Putamen (tissue), 1 donor: Measurements from ENCODE around the gene DNAH3.
"Not testable (repeated sequence)": the region's sequence is repeated elsewhere in the genome, so short reads cannot be mapped to it uniquely, and the experiment has no call there.

Experiments used
- DNase-seq: peaks from one replicate; pipeline ENCODE4 v3.0.0-alpha.2; 2016; ENCODE audit warnings: low spot score

The DNAH3 gene

DNA sequence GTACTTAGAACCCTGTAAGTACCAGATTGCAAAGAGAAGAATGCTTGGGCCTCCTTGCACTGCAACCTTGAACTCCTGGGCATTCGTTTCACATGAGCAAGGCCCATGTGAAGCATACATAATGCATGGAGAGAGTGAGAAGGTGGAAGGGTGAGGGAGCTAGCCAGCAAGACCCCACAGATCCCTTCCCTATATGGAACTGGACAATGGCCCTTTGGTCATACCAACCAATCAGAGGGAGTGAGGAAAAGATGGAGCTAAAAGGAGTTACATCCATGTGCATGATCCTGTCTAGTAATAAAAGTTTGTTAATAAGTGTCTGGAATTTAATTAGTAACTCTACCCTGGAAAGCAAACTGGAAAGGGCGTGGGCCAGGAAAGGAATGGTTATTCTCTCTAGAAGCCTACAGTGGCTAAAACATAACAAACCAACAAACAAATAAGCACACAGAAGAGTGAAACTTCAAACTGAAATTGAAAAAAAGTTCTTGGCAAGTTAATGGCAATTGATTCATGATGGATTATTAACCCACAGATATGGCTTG is 29.6 kb downstream of the DNAH3 start:
- DNase-seq = no peak

DNA sequence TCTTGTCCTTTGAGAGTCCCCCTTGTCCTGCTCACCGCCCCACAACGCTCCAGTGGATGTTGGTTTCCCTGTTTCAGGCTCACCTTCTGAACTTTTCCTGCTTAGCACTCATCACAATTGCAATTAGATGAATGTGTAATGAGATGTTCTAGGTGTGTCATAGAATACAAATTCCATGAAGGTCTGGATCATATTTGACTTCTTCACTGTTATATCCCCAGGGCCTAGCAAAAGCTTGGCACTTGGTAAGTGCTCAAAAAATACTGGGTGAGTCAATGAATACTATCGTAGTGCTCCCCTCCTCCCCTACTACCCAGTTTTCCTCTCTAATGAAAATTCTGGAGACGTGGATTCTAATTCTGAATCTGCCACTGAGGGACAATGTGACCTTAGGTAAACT is 33.1 kb downstream of the DNAH3 start:
- no peak for DNase-seq

DNA sequence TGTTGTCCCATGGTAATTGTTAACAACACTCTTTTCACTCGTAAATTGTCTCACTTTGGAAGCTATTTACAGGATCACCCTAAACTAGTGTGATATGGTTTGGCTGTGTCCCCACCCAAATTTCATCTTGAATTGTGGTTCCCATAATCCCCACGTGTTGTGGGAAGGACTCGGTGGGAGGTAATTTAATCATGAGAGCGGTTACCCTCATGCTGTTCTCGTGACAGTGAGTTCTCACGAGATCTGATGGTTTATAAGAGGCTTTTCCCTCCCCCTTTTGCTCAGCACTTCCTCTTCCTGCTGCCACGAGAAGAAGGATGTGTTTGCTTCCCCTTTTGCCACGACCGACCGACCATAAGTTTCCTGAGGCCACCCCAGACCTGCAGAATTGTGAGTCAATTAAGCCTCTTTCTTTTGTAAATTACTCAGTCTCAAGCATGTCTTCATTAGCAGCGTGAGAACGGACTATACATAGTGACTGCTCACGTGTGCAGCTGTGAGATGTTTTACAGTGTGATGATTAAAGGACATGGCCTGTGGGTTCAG is 34.4 kb downstream of the DNAH3 start:
- DNase-seq = no peak

DNA sequence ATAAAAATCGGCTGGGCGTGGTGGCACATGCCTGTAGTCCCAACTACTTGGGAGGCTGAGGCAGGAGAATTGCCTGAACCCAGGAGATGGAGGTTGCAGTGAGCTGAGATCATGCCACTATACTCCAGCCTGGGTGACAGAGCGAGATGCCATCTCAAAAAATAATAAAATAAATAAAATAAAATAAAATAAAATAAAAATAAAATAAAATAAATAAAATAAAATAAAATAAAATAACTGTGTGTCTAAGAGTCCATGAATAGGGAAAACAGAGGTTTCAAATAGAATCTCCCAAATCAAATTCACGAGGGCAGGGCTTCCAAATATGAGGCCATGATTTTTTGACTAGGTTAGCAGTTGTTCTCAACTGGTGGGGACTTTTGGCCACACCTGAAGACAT is 35.1 kb downstream of the DNAH3 start:
- not testable (repeated sequence) for DNase-seq

DNA sequence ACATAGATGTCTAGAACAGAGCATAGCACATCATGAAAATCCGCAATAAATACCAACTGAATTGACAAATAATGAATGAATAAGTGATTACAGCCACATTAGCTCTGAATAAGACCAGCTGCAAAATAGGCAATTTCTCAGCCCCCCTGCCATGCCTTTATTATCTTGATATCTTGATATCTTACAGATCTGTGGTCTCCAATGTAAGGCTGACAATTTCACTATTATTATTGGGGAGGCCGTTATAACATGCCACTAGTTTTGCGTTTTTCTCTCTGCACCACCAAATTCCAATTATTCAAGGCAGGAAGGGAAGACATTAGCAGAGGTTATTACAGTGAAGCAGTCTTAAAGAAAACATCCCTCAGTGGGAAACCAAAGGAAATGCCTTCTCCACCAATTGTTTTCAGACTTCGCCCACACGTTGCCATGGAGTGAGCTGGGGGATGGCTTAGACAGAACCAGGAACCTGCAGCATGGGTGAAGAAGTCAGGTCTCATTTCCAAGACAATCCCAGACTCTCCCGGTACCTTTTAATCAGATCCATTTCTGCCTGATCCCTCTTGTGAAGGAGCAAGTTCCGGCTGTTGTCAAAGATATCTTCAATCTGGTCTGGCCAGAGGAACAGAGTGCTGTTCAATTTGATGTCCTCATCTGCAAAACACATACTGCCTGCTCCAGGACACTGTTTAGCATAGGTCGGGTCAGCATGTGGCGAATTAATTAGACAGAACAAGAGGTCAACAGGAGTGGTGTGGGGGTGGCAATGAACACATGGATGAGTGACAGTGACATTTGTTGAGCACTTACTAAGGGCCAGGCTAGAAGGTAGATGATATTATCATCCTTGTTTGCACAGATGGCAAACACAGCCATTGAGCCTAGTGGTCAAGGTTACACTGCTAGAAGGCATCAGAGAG is 46.4 kb downstream of the DNAH3 start:
- no peak for DNase-seq

DNA sequence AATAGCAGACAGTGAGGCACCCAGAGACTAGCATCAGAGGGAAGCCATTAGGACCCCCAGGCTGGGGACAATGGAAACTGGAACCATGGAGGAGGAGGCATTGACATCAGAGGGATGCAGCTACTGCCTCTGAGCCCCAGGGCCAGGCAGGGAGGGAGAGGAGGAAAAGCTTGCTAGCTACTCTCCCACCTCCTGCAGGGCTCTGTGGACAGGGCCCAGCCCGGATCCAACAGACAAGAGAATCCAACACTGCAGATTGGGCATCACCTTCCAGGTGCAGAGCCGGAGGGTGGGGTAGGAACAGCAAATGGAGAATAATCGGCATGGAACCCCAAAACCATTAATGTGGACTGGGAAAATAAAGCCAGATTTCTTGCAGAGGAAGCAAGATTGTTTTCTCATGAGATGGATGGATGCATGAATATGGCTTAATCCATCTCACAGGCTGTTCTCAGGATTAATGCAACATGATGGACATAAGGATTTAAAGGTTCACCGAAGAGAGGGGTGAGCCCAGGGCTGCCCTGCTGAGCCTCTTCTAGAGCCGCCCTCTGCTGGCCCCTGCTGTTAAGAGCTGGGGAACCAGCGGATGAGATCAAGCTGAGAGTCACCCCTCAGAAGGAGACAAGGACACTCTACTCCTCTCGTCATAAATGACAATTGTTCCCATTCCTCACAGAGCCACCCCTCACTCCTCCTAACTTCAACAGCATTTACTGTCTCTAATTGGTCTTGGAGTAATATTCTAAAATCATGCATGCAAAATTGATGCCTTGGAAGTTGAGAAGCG is 48.8 kb downstream of the DNAH3 start:
- no peak for DNase-seq

DNA sequence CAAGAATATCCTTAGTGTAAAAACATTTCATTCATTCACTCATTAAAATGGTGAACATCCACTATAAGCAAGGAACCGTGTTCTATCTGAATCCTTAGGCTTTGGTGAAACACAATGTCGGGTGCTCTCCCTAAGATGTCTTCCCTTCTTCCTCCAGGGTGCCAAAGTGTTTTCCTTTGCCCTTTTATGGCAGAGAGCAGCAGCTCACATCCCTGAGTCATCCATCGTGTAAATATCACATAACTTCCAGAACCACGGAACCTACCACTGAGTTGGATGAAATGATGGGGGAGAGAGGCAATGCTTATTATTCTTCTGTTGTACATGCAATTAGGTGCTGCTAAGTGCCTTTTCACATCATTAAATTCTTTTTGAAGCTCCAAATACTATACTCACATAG is 50.2 kb downstream of the DNAH3 start:
- DNase-seq = no peak

DNA sequence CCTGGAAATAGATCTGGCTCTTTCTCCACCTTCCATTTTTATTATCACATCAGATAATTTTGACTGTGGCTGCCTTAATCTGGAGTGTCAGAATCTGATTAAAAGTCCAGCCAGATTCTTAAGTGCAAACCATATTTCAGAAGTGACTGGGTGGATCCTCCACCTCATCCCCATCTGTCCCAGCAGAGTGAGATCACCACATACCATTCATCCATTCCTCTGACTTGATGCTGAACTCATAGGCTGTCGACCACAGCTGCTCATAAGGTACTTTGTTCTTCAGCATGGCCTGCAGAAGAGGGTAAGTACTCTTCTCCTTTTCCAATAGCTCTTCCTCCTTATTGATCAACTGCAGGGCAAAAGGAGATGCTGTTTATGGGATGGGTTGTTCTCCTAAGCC is 53.5 kb downstream of the DNAH3 start:
- DNase-seq = no peak

DNA sequence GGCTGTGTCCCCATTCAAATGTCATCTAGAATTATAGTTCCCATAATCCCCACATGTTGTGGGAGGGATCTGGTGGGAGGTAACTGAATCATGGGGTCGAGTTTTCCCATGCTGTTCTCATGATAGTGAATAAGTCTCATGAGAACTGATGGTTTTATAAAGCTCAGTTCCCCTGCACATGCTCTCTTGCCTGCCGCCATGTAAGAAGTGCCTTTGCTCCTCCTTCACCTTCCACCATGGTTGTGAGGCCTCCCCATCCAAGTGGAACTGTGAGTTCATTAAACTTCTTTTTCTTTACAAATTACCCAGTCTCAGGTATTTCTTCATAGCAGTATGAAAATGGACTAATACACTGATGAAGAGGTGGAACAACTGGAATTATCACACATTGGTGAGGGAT is 55.9 kb downstream of the DNAH3 start:
- DNase-seq = not testable (repeated sequence)

DNA sequence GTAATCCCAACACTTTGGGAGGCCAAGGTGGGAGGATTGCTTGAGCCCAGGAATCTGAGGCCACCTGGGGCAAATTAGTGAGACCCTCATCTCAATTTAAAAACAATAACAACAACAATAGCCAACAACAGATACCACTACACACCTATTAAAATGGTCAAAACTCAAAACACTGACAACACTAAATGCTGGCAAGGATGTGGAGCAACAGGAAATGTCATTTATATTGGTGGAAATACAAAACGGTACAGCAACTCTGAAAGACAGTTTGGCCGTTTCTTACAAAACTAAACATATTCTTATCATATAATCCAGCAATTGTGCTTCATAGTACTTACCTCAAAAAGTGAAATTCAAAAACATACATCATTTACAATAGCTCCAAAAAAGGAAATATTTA is 57.7 kb downstream of the DNAH3 start:
- no peak for DNase-seq

DNA sequence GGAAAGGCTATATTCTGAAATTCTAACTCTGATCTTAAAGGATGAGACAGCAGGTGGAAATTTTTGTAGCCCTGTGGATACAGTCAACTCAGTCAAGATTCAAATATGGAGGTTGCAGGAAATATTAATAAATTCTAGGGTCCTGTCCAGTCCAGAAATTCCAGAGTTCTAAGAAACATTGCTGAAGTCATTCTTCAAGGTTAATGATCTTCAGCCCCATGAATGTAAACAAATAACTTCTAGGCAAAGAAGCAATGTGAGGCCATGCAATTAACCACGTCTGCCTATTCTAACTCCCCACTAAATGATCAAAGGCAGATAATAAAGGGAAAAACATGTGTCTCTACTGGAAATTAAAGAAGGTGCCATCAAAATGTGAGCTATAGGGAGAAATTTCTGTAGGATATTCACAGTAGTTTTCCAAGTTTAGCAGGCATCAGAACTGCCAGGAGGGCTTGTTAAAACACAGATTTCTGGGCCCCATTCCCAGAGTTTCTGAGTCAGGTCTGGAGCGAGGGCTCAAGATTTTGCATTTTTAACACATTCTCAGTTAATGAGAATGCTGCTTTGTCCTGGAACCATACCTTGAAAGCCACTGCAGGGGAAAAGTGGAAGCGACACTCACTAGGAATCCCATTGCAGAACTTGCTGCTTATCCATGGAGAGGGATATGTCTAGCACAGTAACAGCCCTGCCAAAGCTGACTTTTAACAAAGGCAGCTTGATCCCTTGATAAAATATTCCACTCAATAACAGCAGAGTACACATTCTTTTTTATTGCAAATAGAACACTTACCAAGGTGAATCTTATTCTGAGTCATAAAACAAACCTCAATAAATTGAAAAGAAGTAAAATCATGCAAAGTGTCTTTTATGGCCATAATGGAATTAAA is 61.8 kb downstream of the DNAH3 start:
- DNase-seq = no peak

DNA sequence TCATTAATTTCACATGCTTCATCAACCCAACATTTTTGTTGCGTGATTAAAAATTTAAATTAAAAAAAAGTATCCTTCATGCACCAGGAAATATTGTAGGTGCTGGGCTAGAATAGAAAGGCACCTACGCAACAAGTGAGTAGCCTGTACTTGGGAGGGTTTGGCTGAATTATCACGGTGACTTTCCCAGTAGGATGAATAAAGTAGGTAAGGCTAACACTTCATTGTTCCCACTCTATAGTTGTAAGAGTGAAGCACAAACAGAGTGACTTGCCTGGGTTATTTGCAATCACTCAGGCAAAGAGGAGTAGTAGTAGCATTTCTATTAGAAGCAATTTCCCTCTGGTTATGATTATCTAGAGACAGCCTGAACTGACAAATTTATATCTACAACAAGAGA is 62.5 kb downstream of the DNAH3 start:
- DNase-seq = no peak

DNA sequence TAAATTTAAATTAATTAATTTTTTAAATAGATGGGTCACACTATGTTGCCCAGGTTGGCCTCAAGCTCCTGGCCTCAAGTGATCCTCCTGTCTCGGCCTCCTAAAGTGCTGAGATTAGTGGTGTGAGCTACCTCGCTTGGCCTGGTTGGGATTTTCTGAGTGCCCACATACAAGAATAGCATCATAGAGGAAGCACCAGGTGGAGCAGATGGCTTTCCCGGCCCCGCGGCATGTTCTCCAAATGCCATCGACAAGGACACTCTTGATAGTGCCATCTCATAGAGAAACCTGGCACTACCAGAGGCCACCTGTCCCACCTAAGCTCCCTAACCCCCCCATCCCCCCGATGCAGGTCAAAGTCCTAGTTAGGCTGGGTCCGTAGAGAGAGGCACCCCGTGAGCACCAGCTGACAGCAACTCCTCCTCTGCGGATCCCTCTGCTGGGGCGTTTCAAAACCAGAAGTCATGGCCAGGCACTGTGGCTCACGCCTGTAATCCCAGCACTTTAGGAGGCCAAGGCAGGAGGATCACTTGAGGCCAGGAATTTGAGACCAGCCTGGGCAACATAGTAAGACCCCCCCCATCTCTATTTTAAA is 65.9 kb downstream of the DNAH3 start:
- no peak for DNase-seq

DNA sequence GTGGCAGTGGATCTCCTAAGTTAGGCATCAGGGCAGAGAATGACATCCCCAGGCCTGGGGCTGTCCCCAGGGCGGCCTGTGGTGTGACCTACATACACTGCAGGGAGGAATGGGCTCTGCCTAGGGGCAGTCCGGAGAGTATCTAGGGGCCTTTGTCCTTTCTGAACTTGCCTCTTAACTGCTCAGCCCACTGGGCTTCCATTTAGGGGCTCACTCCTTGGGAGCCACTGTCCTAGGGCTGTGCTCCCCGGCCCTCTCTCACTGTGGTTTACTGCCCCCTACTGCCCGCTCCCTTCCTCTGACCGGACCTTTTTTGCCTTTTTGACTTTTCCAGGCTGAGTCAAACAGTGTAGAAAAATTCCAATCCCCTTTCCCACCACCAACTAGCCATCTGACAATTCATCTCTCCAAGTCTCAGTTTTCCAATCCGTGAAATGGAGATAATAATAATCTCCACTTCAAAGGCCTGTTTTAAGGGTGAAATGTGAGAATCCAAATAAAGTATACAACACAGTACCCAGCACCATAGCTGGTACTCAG is 66.8 kb downstream of the DNAH3 start:
- peak; percentile 3 for DNase-seq

DNA sequence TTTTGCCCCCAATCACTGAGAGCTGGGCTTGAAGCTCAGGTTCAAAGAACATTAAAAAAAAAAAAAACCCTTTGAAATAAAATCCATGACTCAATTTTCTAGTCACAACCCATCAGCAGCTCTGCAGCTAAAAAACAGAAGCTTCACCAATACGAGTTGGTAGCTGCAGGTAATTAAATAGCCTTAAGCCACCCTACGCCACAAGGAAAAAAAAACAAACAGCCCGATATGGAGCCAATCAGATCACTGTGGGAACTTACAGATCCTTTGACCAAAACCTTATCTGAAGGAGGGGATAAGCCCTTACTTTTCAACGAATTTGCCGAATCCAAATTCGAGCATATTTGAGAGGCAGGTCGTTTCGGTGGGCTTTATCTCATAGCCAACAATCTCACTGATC is 69.3 kb downstream of the DNAH3 start:
- DNase-seq = no peak

DNA sequence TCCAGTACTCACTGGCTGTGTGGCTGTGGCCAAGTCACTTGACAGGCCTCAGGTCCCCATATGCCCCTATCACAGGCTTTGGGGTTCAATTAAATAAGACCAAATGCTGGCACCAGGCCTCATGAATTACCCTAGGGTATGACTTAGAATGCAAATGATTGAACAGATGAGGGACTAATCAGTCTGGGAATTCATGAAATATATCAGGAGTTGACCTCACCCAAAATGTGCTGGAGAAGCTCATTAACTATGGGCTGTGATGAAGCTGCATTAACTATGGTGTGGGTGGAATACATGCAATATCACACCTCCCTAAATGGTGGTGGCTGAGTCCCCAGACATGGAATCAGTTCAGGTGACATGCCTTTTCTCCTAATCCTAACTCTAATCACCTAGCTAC is 72.1 kb downstream of the DNAH3 start:
- DNase-seq = no peak

DNA sequence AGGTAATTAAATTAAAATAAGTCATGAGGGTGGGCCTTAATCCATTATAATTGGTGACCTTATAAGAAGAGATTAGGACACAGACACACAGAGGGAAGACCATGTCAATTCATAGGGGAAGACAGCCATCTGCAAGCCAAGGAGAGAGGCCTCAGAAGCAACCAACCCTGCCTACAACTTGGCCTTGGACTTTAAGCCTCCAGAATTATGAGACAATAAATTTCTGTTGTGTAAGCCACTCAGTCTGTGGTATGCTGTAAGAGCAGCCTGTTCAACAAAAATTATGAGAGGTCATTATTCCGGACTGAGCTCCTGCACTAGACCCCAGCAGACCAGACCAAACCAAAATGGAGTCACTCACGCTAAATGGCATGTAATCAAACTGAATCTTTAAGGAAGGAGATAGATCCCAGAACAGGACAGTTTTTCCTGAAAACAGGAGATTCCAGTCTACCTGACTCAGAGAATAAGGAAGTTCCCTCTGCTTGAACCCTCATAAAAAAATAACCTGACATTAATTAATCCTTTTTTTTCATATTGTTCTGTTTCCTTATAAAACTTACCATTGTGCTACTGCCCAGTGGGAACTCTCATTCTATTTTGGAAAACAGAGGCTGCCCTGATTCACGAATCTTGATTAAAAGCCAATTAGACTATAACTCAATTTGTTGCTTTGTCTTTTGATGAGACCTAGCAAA is 74.3 kb downstream of the DNAH3 start:
- no peak for DNase-seq

DNA sequence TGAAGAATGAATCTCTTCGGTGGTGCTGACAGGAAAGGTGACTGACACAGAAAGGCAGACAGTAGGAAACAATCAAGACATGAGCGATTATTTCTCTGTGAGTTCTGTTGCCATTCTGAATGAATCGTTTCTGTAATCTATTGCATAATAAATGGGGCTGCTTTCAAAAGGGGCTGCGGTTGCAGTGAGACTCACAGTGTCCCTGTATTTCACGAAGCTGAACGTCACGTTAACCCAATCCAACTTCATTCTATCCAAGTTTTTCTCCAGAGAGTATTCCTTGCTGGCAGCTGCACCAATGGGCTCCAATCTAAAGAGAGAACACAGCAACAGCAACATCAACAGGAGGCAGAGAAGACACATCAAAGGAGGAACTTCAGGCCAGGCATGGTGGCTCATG is 75.4 kb downstream of the DNAH3 start:
- DNase-seq = no peak

DNA sequence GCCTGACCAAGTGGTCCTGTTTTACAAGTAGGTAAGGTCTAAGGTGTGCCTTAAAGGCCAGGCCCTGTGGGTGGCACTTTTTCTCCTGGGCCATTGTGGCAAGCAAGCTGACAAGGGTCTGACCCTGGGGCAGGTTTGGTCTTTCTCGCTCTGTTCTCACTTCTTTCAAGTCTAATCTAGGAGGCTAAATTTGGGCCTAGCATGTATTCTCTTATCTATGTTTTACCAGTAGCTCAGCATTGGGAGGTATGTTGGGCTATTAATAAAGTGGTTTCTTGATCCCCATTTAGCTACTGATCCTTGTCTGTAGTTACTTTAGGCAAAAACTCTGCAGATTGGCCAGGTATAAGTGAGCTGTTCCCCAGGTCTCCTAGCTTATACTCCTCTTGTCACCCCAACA is 77.7 kb downstream of the DNAH3 start:
- no peak for DNase-seq

DNA sequence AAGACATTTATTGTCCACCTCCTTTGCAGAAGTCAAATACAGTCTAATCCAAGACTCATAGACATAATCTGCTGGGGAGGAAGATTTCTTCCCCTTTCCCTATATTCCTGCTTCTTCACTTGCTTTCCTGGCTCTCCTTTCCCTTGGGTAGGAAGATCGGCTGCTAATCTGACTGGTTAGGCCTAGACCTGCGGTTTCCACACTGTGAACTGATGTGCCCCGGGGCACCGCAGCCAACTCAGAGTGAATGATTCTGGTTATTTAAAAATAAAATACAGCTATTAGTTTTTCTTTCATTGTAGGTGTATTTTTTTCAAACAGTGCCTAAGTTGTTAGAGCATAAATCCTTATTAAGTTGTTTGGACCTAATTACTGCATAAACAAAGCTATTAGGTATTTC is 78.9 kb downstream of the DNAH3 start:
- no peak for DNase-seq
